ENCODE results near the gene APBB2.
A peak's percentile ranks its signal among the peaks of the same experiment; 100 is the strongest.

The APBB2 gene

GRCh38 chr4:41217374-41217773 lies 3.0 kb upstream of the APBB2 start:
- in situ Hi-C loops (cut with MboI; ENCODE audit: low pct_unique_long_range_greater_than_20kb, low sequenced_read_pairs), result loop anchor here (25.0 kb wide), 1 partner anchor 230 kb away; no protein-coding TSS in a partner anchor
- no peak for DNase-seq

GRCh38 chr4:41217020-41217333 lies 2.6 kb upstream of the APBB2 start:
- in situ Hi-C loops (cut with MboI; ENCODE audit: low pct_unique_long_range_greater_than_20kb, low sequenced_read_pairs), result loop anchor here (25.0 kb wide), 1 partner anchor 230 kb away; no protein-coding TSS in a partner anchor

DNA sequence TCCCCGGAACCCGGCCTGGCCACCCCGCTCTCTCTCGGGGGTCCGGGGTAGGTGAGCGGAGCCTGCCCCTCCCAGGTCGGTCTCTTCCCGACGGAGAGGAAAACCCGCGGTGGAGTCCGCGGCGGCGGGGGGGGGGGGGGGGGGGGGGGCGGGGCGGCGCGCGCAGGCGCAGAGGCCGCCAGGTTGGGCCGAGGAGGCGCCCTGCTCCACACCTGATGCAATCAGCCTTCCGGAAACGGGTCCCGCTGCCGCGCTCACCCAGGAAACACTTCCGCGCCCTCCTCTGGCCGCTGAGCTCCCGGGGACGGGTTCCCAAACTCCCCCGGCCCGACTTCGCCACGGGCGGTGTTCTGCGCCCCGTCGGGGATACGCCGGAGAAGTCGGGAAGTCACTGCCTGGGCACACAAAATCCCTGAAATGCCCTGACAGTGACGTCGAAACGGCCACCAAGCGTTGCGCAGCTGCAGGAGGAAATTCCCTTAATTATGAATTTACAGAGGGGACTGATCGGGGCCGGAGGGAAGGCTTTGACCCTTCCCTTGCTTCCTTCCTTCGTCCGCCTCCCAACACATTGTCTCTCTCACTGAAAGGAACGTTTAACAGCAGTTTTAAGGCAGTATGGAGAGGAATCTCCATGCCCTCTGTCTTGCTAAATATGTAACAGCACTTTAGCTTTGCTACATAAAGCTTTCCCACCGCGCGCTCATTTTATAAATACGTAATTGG lies 2.1 kb upstream of the APBB2 start:
- peak; percentile 77 for DNase-seq

More at GRCh38 chr4:41217020-41217333, 2.6 kb upstream of the APBB2 start:
- no peak for DNase-seq

DNA sequence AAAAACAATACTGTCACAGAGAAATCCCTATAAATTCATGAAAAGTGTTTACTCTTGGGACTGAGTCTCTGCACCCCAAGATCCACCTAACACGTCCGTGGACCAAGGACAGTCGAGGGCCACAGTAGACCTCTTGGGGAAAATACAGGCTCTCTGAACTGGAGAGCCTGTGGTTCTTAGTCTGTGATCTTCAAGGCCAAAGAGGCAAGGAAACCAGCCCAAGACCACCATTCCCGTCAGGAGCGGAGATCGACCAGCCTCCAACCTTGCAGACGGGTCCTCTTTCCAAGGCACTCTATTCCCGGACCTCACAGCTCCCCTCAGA lies 1.6 kb upstream of the APBB2 start:
- in situ Hi-C loops (cut with MboI; ENCODE audit: low pct_unique_long_range_greater_than_20kb, low sequenced_read_pairs), result loop anchor here (25.0 kb wide), 1 partner anchor 229 kb away; no protein-coding TSS in a partner anchor

More for the DNA sequence above, 2.1 kb upstream of the APBB2 start:
- in situ Hi-C loops (cut with MboI; ENCODE audit: low pct_unique_long_range_greater_than_20kb, low sequenced_read_pairs), result loop anchor here (25.0 kb wide), 1 partner anchor 229 kb away; no protein-coding TSS in a partner anchor

GRCh38 chr4:41215155-41215554 lies 813 bp upstream of the APBB2 start:
- DNase-seq, result peak; percentile 8
- in situ Hi-C loops (cut with MboI; ENCODE audit: low pct_unique_long_range_greater_than_20kb, low sequenced_read_pairs), result loop anchor here (25.0 kb wide), 1 partner anchor 228 kb away; no protein-coding TSS in a partner anchor

More for the DNA sequence above, 1.6 kb upstream of the APBB2 start:
- peak; percentile 52 for DNase-seq

GRCh38 chr4:41214825-41215146 lies 444 bp upstream of the APBB2 start:
- in situ Hi-C loops (cut with MboI; ENCODE audit: low pct_unique_long_range_greater_than_20kb, low sequenced_read_pairs), result loop anchor here (25.0 kb wide), 1 partner anchor 227 kb away; no protein-coding TSS in a partner anchor
- DNase-seq, result no peak

DNA sequence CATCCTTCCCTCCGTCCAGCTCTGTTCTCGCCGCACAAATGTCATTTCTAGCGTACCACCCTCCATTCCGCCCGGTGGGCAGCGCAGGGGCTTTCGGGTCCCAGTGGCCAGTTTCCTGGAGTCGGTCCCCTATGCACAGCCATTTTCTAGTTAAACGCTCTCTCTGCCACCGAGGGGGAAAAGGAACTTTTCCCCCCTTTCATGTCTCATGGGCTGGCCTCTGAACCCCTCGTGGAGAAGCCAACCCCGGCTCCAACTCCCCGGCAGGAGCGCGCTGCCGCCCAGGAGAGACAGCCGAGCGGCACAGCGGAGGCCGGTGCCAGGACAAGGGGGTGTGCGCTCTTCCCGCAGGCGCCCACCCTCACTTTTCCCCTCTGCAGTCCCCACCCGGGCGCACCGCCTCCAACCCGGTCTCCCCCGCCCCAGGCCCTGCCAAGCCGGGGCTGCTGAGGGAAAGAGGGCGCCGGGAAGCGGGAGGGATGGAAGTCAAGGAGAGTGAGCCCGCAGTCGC lies 662 bp downstream of the APBB2 start:
- in situ Hi-C loops (cut with MboI; ENCODE audit: low pct_unique_long_range_greater_than_20kb, low sequenced_read_pairs), result loop anchor here (25.0 kb wide), 1 partner anchor 226 kb away; no protein-coding TSS in a partner anchor
- DNase-seq, result no peak

DNA sequence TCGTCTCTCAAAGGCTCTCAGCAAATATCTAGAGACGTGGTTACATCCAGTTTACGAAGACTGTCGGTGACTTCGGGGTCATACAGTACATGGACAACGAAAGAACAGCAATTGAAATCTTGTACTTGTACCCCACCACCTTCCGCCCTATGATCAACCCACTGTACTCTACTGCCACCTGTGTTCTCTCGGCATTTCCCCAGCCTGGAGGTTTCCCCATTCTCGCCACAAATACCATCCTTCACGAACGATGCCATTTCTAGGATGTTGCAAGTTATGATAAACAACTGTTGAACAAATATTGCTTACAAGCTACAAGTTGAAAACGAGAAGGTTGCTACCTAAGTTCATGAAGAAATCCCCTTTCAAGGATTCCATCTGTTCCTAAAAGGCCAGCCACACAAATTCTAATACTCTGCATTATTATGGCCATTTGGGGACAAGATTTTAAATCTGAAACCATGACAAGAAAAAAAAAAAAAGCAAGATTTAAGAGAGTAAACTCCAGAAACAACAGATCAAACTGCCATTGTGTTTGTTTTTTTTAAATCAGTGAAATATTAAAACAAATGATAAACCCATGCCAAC lies 1.6 kb downstream of the APBB2 start:
- DNase-seq, result peak; percentile 74
- in situ Hi-C loops (cut with MboI; ENCODE audit: low pct_unique_long_range_greater_than_20kb, low sequenced_read_pairs), result loop anchor here (25.0 kb wide), 1 partner anchor 225 kb away; no protein-coding TSS in a partner anchor

- no peak for DNase-seq
- in situ Hi-C loops (cut with MboI; ENCODE audit: low pct_unique_long_range_greater_than_20kb, low sequenced_read_pairs), result loop anchor here (25.0 kb wide), 1 partner anchor 225 kb away; no protein-coding TSS in a partner anchor
Measured at GRCh38 chr4:41211951-41212615, 2.3 kb downstream of the APBB2 start.

DNA sequence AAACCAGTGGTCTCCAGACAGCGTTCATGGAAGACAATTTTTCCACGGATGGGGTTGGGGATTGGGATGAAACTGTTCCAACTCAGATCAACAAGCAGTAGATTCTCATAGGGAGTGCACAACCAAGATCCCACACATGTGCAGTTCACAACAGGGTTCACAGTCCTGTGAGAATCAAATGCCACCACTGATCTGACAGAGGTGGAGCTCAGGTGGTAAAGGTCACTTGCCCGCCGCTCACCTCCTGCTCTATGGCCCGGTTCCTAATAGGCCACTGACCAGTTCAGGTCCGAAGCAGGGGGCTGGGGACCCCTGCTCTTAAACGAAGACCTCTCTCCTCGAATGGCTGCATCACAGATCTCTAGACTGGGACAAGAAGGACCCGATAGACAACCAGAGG lies 4.4 kb downstream of the APBB2 start:
- DNase-seq, result no peak
- in situ Hi-C loops (cut with MboI; ENCODE audit: low pct_unique_long_range_greater_than_20kb, low sequenced_read_pairs), result loop anchor here (25.0 kb wide), 1 partner anchor 223 kb away; no protein-coding TSS in a partner anchor

- in situ Hi-C loops (cut with MboI; ENCODE audit: low pct_unique_long_range_greater_than_20kb, low sequenced_read_pairs), result loop anchor here (25.0 kb wide), 1 partner anchor 222 kb away; no protein-coding TSS in a partner anchor
- no peak for DNase-seq
Measured at GRCh38 chr4:41209187-41209586, 5.2 kb downstream of the APBB2 start.

DNA sequence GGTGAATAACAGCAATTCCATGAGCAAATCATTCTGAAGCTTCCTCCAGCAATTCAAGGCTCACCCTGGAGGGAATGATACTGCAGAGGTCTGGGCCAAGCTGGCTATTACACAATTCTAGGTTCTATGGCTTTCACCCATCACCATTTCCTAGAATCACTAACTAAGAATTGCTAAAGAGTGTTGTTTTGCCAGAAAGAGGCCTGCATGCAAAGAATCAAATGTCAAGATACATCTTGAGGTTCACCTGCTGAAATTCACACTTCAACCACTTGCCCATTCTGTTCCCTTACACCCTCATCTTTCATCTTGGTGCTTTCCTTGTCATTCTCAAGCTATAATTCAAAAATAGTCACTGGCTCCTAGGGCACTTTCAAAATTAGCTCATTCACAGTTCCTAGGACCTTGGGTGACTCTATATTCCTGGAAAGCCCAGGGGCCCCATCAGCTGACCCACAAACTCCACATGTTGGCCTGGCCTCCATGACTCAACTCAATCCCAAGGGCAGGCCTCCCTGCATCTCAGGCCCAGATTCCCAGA lies 7.0 kb downstream of the APBB2 start:
- in situ Hi-C loops (cut with MboI; ENCODE audit: low pct_unique_long_range_greater_than_20kb, low sequenced_read_pairs), result loop anchor here (25.0 kb wide), 1 partner anchor 220 kb away; no protein-coding TSS in a partner anchor
- peak; percentile 2 for DNase-seq

DNA sequence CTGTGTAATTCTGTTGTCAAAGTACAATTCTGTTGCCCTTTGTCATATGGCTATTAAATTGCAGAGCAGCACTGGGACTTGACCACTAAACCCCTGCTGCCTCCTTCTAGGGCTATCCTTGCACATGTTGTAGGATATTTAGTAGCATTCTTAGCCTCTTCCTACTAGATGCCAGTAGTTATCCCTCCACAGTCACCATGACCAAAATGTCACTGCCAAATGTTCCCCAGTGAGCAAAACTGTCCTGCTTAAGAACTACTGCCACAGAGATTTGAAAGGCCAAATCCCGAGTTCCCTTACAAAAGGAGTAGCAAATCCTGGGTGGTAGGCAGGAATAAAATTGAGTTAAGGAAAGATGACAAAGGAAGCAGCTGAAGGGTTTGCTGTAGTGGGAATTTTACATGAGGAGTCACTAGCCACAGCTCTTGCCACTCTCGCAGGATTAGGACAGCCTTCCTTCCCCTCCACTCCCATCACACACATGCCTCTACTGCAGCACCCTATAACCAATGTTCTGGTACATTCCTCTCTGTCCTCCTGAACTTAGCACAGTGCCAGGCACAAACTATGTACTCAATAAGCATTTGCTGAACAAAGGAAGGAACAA lies 8.4 kb downstream of the APBB2 start:
- in situ Hi-C loops (cut with MboI; ENCODE audit: low pct_unique_long_range_greater_than_20kb, low sequenced_read_pairs), result loop anchor here (25.0 kb wide), 1 partner anchor 219 kb away; no protein-coding TSS in a partner anchor

GRCh38 chr4:41205130-41205529 lies 9.2 kb downstream of the APBB2 start:
- in situ Hi-C loops (cut with MboI; ENCODE audit: low pct_unique_long_range_greater_than_20kb, low sequenced_read_pairs), result loop anchor here (25.0 kb wide), 1 partner anchor 218 kb away; no protein-coding TSS in a partner anchor
- DNase-seq, result no peak

More for the DNA sequence above, 8.4 kb downstream of the APBB2 start:
- no peak for DNase-seq

GRCh38 chr4:41204400-41204978 lies 9.9 kb downstream of the APBB2 start:
- in situ Hi-C loops (cut with MboI; ENCODE audit: low pct_unique_long_range_greater_than_20kb, low sequenced_read_pairs), result loop anchor here (25.0 kb wide), 1 partner anchor 217 kb away; no protein-coding TSS in a partner anchor
- DNase-seq, result no peak

DNA sequence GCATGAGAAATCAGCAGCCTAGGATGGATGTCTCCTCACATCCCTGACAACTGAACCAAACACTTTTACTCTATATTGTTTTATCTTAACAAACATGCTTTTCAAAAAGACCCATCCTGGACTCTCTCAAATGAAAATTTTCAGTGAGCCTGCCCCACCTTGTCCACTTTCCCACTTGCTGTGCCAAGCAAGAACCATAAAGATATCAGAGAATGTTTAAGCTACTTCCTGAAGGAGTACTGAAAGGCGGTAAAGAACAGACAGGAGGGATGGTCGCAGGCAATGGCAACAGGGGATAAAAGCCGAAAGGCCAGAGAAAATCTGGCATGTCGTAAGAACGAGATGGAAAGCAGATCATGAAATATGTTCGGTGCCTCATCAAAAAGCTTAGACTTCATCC lies 10.5 kb downstream of the APBB2 start:
- in situ Hi-C loops (cut with MboI; ENCODE audit: low pct_unique_long_range_greater_than_20kb, low sequenced_read_pairs), result loop anchor here (25.0 kb wide), 1 partner anchor 217 kb away; no protein-coding TSS in a partner anchor

DNA sequence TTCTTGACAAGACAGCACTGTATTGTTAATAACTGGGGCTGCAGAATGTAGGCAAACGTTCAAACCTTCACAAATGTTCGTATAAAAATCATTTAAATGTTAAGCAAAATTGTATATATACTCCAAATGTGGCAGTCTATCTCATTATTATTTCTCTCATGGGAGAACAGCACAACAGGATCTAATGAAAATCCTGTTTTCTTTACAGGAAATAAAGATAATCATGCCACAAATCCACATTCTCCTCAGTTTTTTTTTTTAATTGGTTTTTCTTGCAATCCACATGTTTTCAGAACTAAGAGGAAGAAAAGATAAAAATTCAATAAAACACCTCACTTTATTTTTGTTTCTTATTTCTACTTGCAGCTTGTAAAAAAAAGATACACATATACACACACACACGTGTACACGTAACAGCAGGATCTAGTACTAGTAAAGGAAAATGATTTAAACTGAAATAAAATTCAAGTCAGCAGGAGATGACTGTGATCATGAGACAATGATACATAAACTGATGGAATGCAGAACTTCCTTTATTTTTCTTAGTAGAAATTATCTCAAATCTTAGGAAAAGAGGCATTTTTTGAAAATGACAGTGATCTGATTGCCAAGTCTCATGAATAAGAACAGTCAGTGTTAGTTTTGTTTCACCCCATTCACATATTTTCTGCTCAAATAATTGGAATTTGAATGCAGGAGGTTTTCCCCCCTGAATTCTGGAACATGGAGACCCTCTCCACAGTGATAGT lies 11.3 kb downstream of the APBB2 start:
- in situ Hi-C loops (cut with MboI; ENCODE audit: low pct_unique_long_range_greater_than_20kb, low sequenced_read_pairs), result loop anchor here (25.0 kb wide), 1 partner anchor 216 kb away; no protein-coding TSS in a partner anchor
- no peak for DNase-seq

More for the DNA sequence above, 10.5 kb downstream of the APBB2 start:
- DNase-seq, result no peak

Data from KBM-7 (cell line).